IMR-90 (cell line): Measurements from ENCODE around the gene CYB561A3. TPM values are rescaled to one million over a fixed set of nuclear protein-coding genes. Genes with fewer than 3 reads are reported as not detected.

ENCODE experiments used
- ATAC-seq: fragments of 200-7000 bp; cut with Tn5 transposase; 2 replicates; pipeline ENCODE4 v1.9.1; 2020; ENCODE audit warnings: low read depth, mild to moderate bottlenecking, moderate library complexity
- BruUV-seq: library from RNA; stranded (reverse); fragments of 400-500 nt; replicated peaks from 2 replicates; lab custom pipeline; 2021; lab: Mats Ljungman, UMichigan
- CTCF ChIA-PET: fragments of 300-600 bp; formaldehyde crosslinking; extraction: SDS; loops from one replicate; lab custom pipeline; 2021; ENCODE audit warnings: antibody characterized with exemption; lab: Yijun Ruan, JAX
- POLR2A ChIA-PET: fragments of 300-600 bp; sonication (Branson Sonifier 250); formaldehyde crosslinking; loops from one replicate; lab custom pipeline; 2022; ENCODE audit warnings: antibody characterized with exemption; ENCODE audit not compliant: unreplicated experiment; lab: Charles Lee
- DNase-seq: peaks from one replicate; pipeline ENCODE4 v3.0.0; 2013
- H2AFZ ChIP-seq: replicated peaks from 2 replicates; pipeline ENCODE3; 2013; ENCODE audit warnings: low read length, mild to moderate bottlenecking; ENCODE audit not compliant: poor library complexity
- H2AK5ac ChIP-seq: 2 replicates; pipeline ENCODE4 v1.6.1; 2013; ENCODE audit warnings: low read depth, low read length, inconsistent platforms
- H2AK9ac ChIP-seq: replicated peaks from 2 replicates; pipeline ENCODE3; 2013; ENCODE audit warnings: mild to moderate bottlenecking, low read depth, low read length, moderate library complexity; ENCODE audit not compliant: poor library complexity
- H2BK120ac ChIP-seq: 2 replicates; pipeline ENCODE4 v1.6.1; 2013; ENCODE audit warnings: low read depth, low read length, inconsistent platforms
- H2BK15ac ChIP-seq: 3 replicates; pipeline ENCODE4 v1.6.1; 2013; ENCODE audit warnings: low read depth, low read length, inconsistent platforms
- H2BK20ac ChIP-seq: 2 replicates; pipeline ENCODE4 v1.6.1; 2013; ENCODE audit warnings: low read depth, mild to moderate bottlenecking, inconsistent platforms, low read length, moderate library complexity
- H2BK5ac ChIP-seq: 2 replicates; pipeline ENCODE4 v1.6.1; 2013; ENCODE audit warnings: mild to moderate bottlenecking, low read depth, low read length, inconsistent platforms; ENCODE audit not compliant: poor library complexity, severe bottlenecking
- H3K14ac ChIP-seq: replicated peaks from 2 replicates; pipeline ENCODE4 v1.6.1; 2013; ENCODE audit warnings: low read depth, low read length, inconsistent platforms
- H3K18ac ChIP-seq: 2 replicates; pipeline ENCODE4 v1.6.1; 2013; ENCODE audit warnings: low read depth, low read length, control low read depth
- H3K23ac ChIP-seq: 2 replicates; pipeline ENCODE4 v1.6.1; 2013; ENCODE audit warnings: low read depth, low read length, inconsistent platforms
- H3K27ac ChIP-seq: 2 replicates; pipeline ENCODE4 v1.5.1; 2013; ENCODE audit warnings: mild to moderate bottlenecking, control low read depth, low read length; ENCODE audit not compliant: insufficient read depth
- H3K27me3 ChIP-seq: 2 replicates; pipeline ENCODE4 v1.6.1; 2013; ENCODE audit warnings: low read length; ENCODE audit not compliant: control insufficient read depth, insufficient read depth
- H3K36me3 ChIP-seq: 2 replicates; pipeline ENCODE4 v1.6.1; 2013; ENCODE audit warnings: low read length, mixed read lengths; ENCODE audit not compliant: control insufficient read depth, insufficient read depth
- H3K4ac ChIP-seq: 2 replicates; pipeline ENCODE4 v1.6.1; 2013; ENCODE audit warnings: low read depth, low read length, inconsistent platforms
- H3K4me1 ChIP-seq: 2 replicates; pipeline ENCODE4 v1.6.1; 2013; ENCODE audit warnings: low read length, mixed read lengths; ENCODE audit not compliant: control insufficient read depth, insufficient read depth
- H3K4me2 ChIP-seq: 2 replicates; pipeline ENCODE4 v1.6.1; 2013; ENCODE audit warnings: low read depth, mild to moderate bottlenecking, control low read depth, low read length, moderate library complexity
- H3K4me3 ChIP-seq: 2 replicates; pipeline ENCODE4 v1.5.1; 2013; ENCODE audit warnings: low read depth, mild to moderate bottlenecking, control low read depth, low read length, moderate library complexity; ENCODE audit not compliant: insufficient read depth
- H3K56ac ChIP-seq: 2 replicates; pipeline ENCODE4 v1.6.1; 2013; ENCODE audit warnings: low read length, inconsistent platforms; ENCODE audit not compliant: insufficient read depth; ENCODE audit errors: extremely low read depth
- H3K79me1 ChIP-seq, 2 experiments: 2 replicates each; pipeline ENCODE4 v1.6.1; 2013; ENCODE audit warnings: low read length in 2 of 2, inconsistent platforms in 1 of 2, low read depth in 1 of 2
- H3K9ac ChIP-seq: 2 replicates; pipeline ENCODE4 v1.6.1; 2013; ENCODE audit warnings: low read depth, low read length, control low read depth
- H3K9me1 ChIP-seq: 2 replicates; pipeline ENCODE4 v1.6.1; 2013; ENCODE audit warnings: low read length, inconsistent platforms; ENCODE audit not compliant: insufficient read depth
- H3K9me3 ChIP-seq: 2 replicates; pipeline ENCODE4 v1.6.1; 2013; ENCODE audit warnings: low read length; ENCODE audit not compliant: control insufficient read depth, insufficient read depth
- H4K20me1 ChIP-seq: 2 replicates; pipeline ENCODE4 v1.6.1; 2013; ENCODE audit warnings: low read length, inconsistent platforms; ENCODE audit not compliant: insufficient read depth
- H4K5ac ChIP-seq: 2 replicates; pipeline ENCODE4 v1.6.1; 2013; ENCODE audit warnings: mild to moderate bottlenecking, low read depth, low read length, control low read depth
- H4K8ac ChIP-seq, 2 experiments: 2 replicates each; pipeline ENCODE4 v1.6.1; 2013; ENCODE audit warnings: low read depth in 2 of 2, low read length in 2 of 2, control low read depth in 1 of 2, inconsistent platforms in 1 of 2
- H4K91ac ChIP-seq: 2 replicates; pipeline ENCODE4 v1.6.1; 2013; ENCODE audit warnings: low read depth, low read length, inconsistent platforms; ENCODE audit not compliant: insufficient read depth
- BHLHE40 ChIP-seq: fragments of 150-350 bp; IDR thresholded peaks from 2 replicates; pipeline ENCODE4 v1.6.1; 2016; ENCODE audit warnings: mild to moderate bottlenecking, low read depth, low read length
- FOS ChIP-seq: fragments of 150-350 bp; IDR thresholded peaks from 2 replicates; pipeline ENCODE4 v1.6.1; 2016; ENCODE audit warnings: low read depth, low read length
- MAFK ChIP-seq: IDR thresholded peaks from 2 replicates; pipeline ENCODE4 v1.6.1; 2012; ENCODE audit warnings: low read depth, low read length, improper control_type of control experiment
- MAZ ChIP-seq: IDR thresholded peaks from 2 replicates; pipeline ENCODE4 v1.6.1; 2012; ENCODE audit warnings: low read depth, mild to moderate bottlenecking, low read length, improper control_type of control experiment, moderate library complexity, borderline replicate concordance
- POLR2A ChIP-seq: IDR thresholded peaks from 2 replicates; pipeline ENCODE4 v1.6.1; 2012; ENCODE audit warnings: mild to moderate bottlenecking, low read depth, low read length
- WGBS, 2 experiments: methylation state at CpG; one replicate each; pipeline versions ENCODE4 v1.1.5 to v1.1.7; 2013; ENCODE audit warnings: missing lambda C conversion rate in 2 of 2; ENCODE audit not compliant: insufficient read length in 1 of 2; ENCODE audit errors: extremely low coverage in 2 of 2; 5-methylcytosine and 5-hydroxymethylcytosine counted together
- dilution Hi-C: fragments of 300-500 bp; cut with HindIII; formaldehyde crosslinking; loops from one replicate; pipeline ENCODE4 v1.14.3; 2018; ENCODE audit warnings: low sequenced_read_pairs; ENCODE audit not compliant: unreplicated experiment
- in situ Hi-C: fragments of 300-500 bp; cut with MboI; formaldehyde crosslinking; loops from 3 replicates; pipeline ENCODE4 v1.14.3; 2019; ENCODE audit warnings: low sequenced_read_pairs, inconsistent platforms, mixed read lengths
- intact Hi-C: fragments of 100-400 bp; cut with micrococcal nuclease; formaldehyde crosslinking; loops from 2 replicates; pipeline ENCODE4 v1.10.0; 2022
- polyA plus RNA-seq, 3 experiments: library from polyadenylated mRNA; depleted of rRNA; stranded (reverse); fragments of >200 nt; gene quantifications; 2 replicates each; pipeline ENCODE4 v1.2.3, GENCODE V29; 2012; ENCODE audit warnings: low replicate concordance in 1 of 3
- total RNA-seq: library from RNA; depleted of rRNA; stranded (reverse); fragments of >200 nt; gene quantifications from 2 replicates; pipeline ENCODE4 v1.2.3, GENCODE V29; 2012
- TF ChIP-seq, protein P1 (sequence below): fragments of 150-350 bp; IDR thresholded peaks from 2 replicates; pipeline ENCODE4 v1.6.1; 2016; ENCODE audit warnings: low read depth, mild to moderate bottlenecking, low read length, moderate library complexity, borderline replicate concordance

CYB561A3 gene
- total and polyA plus RNA-seq, 2 of the 4 experiments (the other 2 are of a cell fraction): 13.6 to 39.2 TPM

DNA sequence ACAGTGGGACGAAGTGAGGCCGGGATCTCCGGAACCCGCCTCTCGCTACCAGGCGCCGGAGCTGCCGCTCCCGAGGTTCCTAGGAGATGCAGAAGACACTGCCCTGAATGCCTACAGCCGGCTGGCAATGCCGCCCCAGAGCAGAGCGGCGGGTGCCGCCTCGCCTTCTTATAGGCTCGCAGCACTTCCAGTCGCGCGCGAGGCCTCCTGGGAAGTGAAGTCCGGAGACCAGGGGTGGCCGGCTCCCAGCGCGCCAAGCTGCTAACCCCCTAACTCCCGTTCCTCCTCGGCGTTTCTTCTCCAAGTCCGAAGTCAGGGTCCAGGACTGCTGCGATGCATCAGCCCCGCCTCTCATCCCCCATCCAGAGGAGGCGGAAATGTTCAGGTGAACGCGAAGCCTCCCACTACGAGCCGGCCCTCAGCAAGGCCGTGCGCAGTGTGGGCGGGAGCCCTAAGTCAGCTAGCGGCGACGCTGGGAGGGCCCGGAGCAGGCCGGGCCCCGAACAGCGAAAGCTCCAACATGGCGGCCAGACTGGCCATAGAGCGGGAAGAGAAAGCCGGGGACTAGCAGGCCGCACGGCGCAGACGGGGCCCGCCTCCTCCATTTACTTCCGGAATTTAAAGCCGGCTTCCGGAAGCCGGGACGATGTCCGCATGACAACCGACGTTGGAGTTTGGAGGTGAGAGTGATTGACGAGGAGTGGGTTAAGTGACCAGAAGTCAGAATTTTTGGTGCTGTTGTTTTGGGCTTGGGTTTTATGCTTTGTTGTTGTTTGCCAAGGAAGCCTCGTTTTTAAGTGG is at the start of gene CYB561A3, which contains the start of gene TMEM138 (continued):
- TF ChIP-seq BHLHE40 (no peak), MAFK (no peak), POLR2A (peak; percentile 88), MAZ (peak; percentile 52; the same call in 1 of the 2 replicates), FOS (no peak)

DNA sequence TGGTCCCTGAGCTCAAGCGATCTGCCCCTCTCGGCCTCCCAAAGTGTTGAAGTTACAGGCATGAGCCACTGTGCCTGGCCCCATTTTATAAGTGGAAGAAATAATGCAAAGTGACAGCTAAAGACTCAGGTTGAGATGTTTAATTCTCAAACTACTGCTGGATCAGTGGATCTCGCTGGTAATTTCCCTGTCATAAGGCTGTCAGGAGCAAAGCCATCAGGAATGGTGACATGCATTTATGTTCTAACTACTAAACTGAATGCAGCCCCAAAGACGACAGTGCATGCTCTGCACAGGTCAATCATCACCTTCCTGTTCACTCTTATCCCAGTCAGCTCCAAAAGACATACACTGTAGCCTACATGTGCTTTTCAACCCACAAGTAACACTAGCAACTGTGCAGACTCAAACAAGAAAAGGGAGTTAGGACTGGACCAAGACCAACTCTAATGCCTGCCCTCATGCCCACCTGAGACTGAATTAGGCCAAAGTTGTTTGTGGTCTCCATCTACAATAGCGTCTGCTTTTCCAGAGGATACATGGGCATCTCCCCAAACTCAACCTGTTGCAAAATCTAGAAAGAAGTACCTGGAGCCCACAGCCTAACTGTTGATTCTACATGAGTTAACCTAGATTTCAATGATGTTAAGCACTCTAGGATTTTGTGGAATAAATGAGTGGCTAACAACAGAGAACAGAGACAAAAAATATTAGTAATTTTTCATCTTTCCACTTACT is 45.5 kb upstream of the CYB561A3 start:
- H2BK120ac ChIP-seq: no peak overlapping the region
- no peak overlapping the region for H3K23ac ChIP-seq
- 95% methylated on average over 3 of the region's 5 CpGs; no CpG with 5 or more reads in 1 of the 2 experiments for WGBS, 2 experiments
- no TSS peak for BruUV-seq
- ChIA-PET POLR2A (no interaction called here), CTCF (no interaction called here)
- no peak overlapping the region for H3K9ac ChIP-seq
- H3K4me3 ChIP-seq: no peak overlapping the region
- no peak overlapping the region for H3K14ac ChIP-seq
- H3K27ac ChIP-seq: no peak overlapping the region
- H2AFZ ChIP-seq: no peak overlapping the region
- no peak overlapping the region for H2AK9ac ChIP-seq
- DNase-seq (no peak), ATAC-seq (no peak)
- no peak overlapping the region for H3K18ac ChIP-seq
- no peaks in the 10 kb centered on the region for H3K9me3 ChIP-seq
- H4K5ac ChIP-seq: no peak overlapping the region
- no peak overlapping the region for H3K56ac ChIP-seq
- 0 out of 2 replicates have a peak, but pooled peaks cover 5% of the 10 kb centered on the region for H4K20me1 ChIP-seq
- H3K27me3 ChIP-seq: no peaks in the 10 kb centered on the region
- no peak overlapping the region for H4K91ac ChIP-seq
- no peak overlapping the region for H2BK5ac ChIP-seq
- no peak overlapping the region for H4K8ac ChIP-seq
- dilution Hi-C loops (no loop called here), intact Hi-C loops (loop anchor here (2.0 kb wide), 1 partner anchor 14 kb away; no protein-coding TSS in a partner anchor), in situ Hi-C loops (no loop called here)
- no peaks in the 10 kb centered on the region for H3K9me1 ChIP-seq
- H3K36me3 ChIP-seq: peaks cover 61% of the 10 kb centered on the region
- no peak overlapping the region for H2BK15ac ChIP-seq
- peaks cover 12 to 33% of the 10 kb centered on the region in 2 experiments for H3K79me1 ChIP-seq
- H3K4me1 ChIP-seq: no peaks in the 10 kb centered on the region
- no peak overlapping the region for H3K4me2 ChIP-seq
- no peak overlapping the region for H2BK20ac ChIP-seq
- H3K4ac ChIP-seq: no peak overlapping the region
- H2AK5ac ChIP-seq: no peak overlapping the region
- TF ChIP-seq MAZ (no peak), FOS (no peak)
- TF ChIP-seq, protein P1, sequence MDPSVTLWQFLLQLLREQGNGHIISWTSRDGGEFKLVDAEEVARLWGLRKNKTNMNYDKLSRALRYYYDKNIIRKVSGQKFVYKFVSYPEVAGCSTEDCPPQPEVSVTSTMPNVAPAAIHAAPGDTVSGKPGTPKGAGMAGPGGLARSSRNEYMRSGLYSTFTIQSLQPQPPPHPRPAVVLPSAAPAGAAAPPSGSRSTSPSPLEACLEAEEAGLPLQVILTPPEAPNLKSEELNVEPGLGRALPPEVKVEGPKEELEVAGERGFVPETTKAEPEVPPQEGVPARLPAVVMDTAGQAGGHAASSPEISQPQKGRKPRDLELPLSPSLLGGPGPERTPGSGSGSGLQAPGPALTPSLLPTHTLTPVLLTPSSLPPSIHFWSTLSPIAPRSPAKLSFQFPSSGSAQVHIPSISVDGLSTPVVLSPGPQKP: no peak
